H1 (cell line): Measurements from ENCODE around the gene SRPX2.

Source experiments
- ASH2L ChIP-seq: fragments of 200-600, 300-600 bp; sonication (generic); IDR thresholded peaks from one replicate; pipeline ENCODE4 v1.7.1; 2017; ENCODE audit warnings: low read length
- EP300 ChIP-seq, 2 experiments: IDR thresholded peaks; 1 replicate in 1 of 2; 2 replicates in 1 of 2; pipeline ENCODE4 v1.6.1; 2011 to 2012; ENCODE audit warnings: low read depth in 2 of 2, low read length in 2 of 2, mild to moderate bottlenecking in 2 of 2, borderline replicate concordance in 1 of 2, inconsistent platforms in 1 of 2, moderate library complexity in 1 of 2
- EZH2 ChIP-seq: fragments of 200-600 bp; sonication (generic); IDR thresholded peaks from 2 replicates; pipeline ENCODE4 v1.7.1; 2012; ENCODE audit warnings: low read depth, mild to moderate bottlenecking, moderate library complexity, low read length, inconsistent platforms; ENCODE audit not compliant: severe bottlenecking
- POLR2A ChIP-seq, 2 experiments: IDR thresholded peaks; 1 replicate in 1 of 2; 2 replicates in 1 of 2; pipeline ENCODE4 v1.6.1; 2011; ENCODE audit warnings: low read depth in 2 of 2, low read length in 2 of 2, mild to moderate bottlenecking in 2 of 2; ENCODE audit errors: control extremely low read depth in 1 of 2
- POLR2AphosphoS5 ChIP-seq: IDR thresholded peaks from 2 replicates; pipeline ENCODE4 v1.6.1; 2011; ENCODE audit warnings: low read depth, low read length
- RAD21 ChIP-seq, 2 experiments: IDR thresholded peaks in 1 of 2; conservative IDR thresholded peaks in 1 of 2; 2 replicates each; pipeline ENCODE4 v1.6.1; 2011; ENCODE audit warnings: low read depth in 2 of 2, low read length in 2 of 2, improper control_type of control experiment in 1 of 2, inconsistent platforms in 1 of 2, mild to moderate bottlenecking in 1 of 2, moderate library complexity in 1 of 2
- RBBP5 ChIP-seq: IDR thresholded peaks from 2 replicates; pipeline ENCODE4 v1.7.1; 2012; ENCODE audit warnings: low read depth, mild to moderate bottlenecking, inconsistent platforms, low read length, moderate library complexity, borderline replicate concordance
- RFX5 ChIP-seq: IDR thresholded peaks from 2 replicates; pipeline ENCODE4 v1.6.1; 2011; ENCODE audit warnings: low read depth, low read length, improper control_type of control experiment, borderline replicate concordance
- RNF2 ChIP-seq: fragments of 200-900, 300-1000 bp; sonication (generic); IDR thresholded peaks from 2 replicates; pipeline ENCODE4 v1.7.1; 2016; ENCODE audit warnings: borderline replicate concordance, low read depth, mild to moderate bottlenecking, antibody characterized with exemption, low read length; ENCODE audit not compliant: poor library complexity, severe bottlenecking; ENCODE audit errors: missing control alignments
- SIN3A ChIP-seq, 2 experiments: IDR thresholded peaks in 1 of 2; conservative IDR thresholded peaks in 1 of 2; 2 replicates each; pipeline ENCODE4 v1.6.1; 2011 to 2012; ENCODE audit warnings: low read length in 2 of 2, improper control_type of control experiment in 1 of 2, low read depth in 1 of 2, mild to moderate bottlenecking in 1 of 2
- TF ChIP-seq, protein P1 (sequence below), 3 experiments: IDR thresholded peaks; 1 replicate in 2 of 3; 2 replicates in 1 of 3; pipeline versions ENCODE4 v1.5.1 to v1.6.1; 2011; ENCODE audit warnings: low read length in 3 of 3, mild to moderate bottlenecking in 3 of 3, inconsistent platforms in 2 of 3, low read depth in 1 of 3, moderate library complexity in 1 of 3; ENCODE audit not compliant: insufficient read depth in 1 of 3; ENCODE audit errors: control extremely low read depth in 1 of 3
- TF ChIP-seq, protein P2 (sequence below): IDR thresholded peaks from 2 replicates; pipeline ENCODE4 v1.6.1; 2012; ENCODE audit warnings: low read length, inconsistent platforms

- TF ChIP-seq POLR2AphosphoS5 (no peak), POLR2A (IDR thresholded peaks at IDR 0.05; ENCODE audit: control extremely low read depth in 1 of 2, low read depth in 2 of 2, low read length in 2 of 2) (no peak), EP300 (IDR thresholded peaks at IDR 0.05; ENCODE audit: borderline replicate concordance in 1 of 2, low read depth in 2 of 2, low read length in 2 of 2) (no peak), EZH2 (no peak), RBBP5 (no peak), RAD21 (IDR thresholded peaks at IDR 0.05 in 1 of 2, conservative IDR thresholded peaks at IDR 0.05 in 1 of 2; ENCODE audit: low read depth in 2 of 2, low read length in 2 of 2) (no peak), SIN3A (conservative IDR thresholded peaks at IDR 0.05 in 1 of 2, IDR thresholded peaks at IDR 0.05 in 1 of 2; ENCODE audit: low read depth in 1 of 2, low read length in 2 of 2) (no peak), RNF2 (no peak), RFX5 (no peak), ASH2L (no peak)
- TF ChIP-seq, protein P1, sequence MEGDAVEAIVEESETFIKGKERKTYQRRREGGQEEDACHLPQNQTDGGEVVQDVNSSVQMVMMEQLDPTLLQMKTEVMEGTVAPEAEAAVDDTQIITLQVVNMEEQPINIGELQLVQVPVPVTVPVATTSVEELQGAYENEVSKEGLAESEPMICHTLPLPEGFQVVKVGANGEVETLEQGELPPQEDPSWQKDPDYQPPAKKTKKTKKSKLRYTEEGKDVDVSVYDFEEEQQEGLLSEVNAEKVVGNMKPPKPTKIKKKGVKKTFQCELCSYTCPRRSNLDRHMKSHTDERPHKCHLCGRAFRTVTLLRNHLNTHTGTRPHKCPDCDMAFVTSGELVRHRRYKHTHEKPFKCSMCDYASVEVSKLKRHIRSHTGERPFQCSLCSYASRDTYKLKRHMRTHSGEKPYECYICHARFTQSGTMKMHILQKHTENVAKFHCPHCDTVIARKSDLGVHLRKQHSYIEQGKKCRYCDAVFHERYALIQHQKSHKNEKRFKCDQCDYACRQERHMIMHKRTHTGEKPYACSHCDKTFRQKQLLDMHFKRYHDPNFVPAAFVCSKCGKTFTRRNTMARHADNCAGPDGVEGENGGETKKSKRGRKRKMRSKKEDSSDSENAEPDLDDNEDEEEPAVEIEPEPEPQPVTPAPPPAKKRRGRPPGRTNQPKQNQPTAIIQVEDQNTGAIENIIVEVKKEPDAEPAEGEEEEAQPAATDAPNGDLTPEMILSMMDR (IDR thresholded peaks at IDR 0.05; ENCODE audit: control extremely low read depth in 1 of 3, insufficient read depth in 1 of 3, low read depth in 1 of 3, low read length in 3 of 3): no peak
- TF ChIP-seq, protein P2, sequence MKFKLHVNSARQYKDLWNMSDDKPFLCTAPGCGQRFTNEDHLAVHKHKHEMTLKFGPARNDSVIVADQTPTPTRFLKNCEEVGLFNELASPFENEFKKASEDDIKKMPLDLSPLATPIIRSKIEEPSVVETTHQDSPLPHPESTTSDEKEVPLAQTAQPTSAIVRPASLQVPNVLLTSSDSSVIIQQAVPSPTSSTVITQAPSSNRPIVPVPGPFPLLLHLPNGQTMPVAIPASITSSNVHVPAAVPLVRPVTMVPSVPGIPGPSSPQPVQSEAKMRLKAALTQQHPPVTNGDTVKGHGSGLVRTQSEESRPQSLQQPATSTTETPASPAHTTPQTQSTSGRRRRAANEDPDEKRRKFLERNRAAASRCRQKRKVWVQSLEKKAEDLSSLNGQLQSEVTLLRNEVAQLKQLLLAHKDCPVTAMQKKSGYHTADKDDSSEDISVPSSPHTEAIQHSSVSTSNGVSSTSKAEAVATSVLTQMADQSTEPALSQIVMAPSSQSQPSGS: no peak
These were observed 51.3 kb downstream of the SRPX2 start for GRCh38 chrX:100695302-100695701.
